Esophagus (tissue), 2 donors: Measurements from ENCODE around the gene ITGA4. TPM values are rescaled to one million over a fixed set of nuclear protein-coding genes. Genes with fewer than 3 reads are reported as not detected.

Source experiments
- H3K27ac ChIP-seq, 2 donors: one replicate each; pipeline ENCODE4 v1.5.1; 2013; ENCODE audit warnings: low read depth in 2 of 2, mild to moderate bottlenecking in 2 of 2, inconsistent platforms in 1 of 2, low read length in 1 of 2, moderate library complexity in 1 of 2
- H3K27me3 ChIP-seq, 2 donors: one replicate each; pipeline ENCODE4 v1.6.1; 2013; ENCODE audit warnings: low read length in 2 of 2, control low read depth in 1 of 2, mild to moderate bottlenecking in 1 of 2; ENCODE audit not compliant: insufficient read depth in 2 of 2, control insufficient read depth in 1 of 2
- H3K36me3 ChIP-seq, 2 donors: one replicate each; pipeline ENCODE4 v1.6.1; 2013; ENCODE audit warnings: low read length in 1 of 2; ENCODE audit not compliant: control insufficient read depth in 2 of 2, insufficient read depth in 2 of 2
- H3K4me1 ChIP-seq, 2 donors: one replicate each; pipeline ENCODE4 v1.6.1; 2013; ENCODE audit warnings: low read length in 1 of 2; ENCODE audit not compliant: control insufficient read depth in 2 of 2, insufficient read depth in 2 of 2
- H3K4me3 ChIP-seq, 2 donors: one replicate each; pipeline ENCODE4 v1.5.1; 2013; ENCODE audit warnings: low read length in 2 of 2, mild to moderate bottlenecking in 2 of 2, low read depth in 1 of 2, moderate library complexity in 1 of 2
- H3K9me3 ChIP-seq, 2 donors: one replicate each; pipeline ENCODE4 v1.6.1; 2013; ENCODE audit warnings: mild to moderate bottlenecking in 2 of 2, low read depth in 1 of 2, low read length in 1 of 2, moderate library complexity in 1 of 2; ENCODE audit not compliant: control insufficient read depth in 2 of 2, insufficient read depth in 1 of 2
- WGBS, 2 donors: extraction: QIAGEN DNeasy Blood & Tissue Kit; methylation state at CpG; one replicate each; pipeline ENCODE4 v1.1.7; 2013; 5-methylcytosine and 5-hydroxymethylcytosine counted together
- polyA plus RNA-seq, 2 donors: library from polyadenylated mRNA; stranded (reverse); fragments of 200-250 nt; gene quantifications; one replicate each; pipeline ENCODE4 v1.2.3, GENCODE V29; 2013
- donor health status: healthy with polysubstance abuse.
- donor health status: Bipolar disorder and iron deficiency.

The ITGA4 gene
- polyA plus RNA-seq, 2 donors: 0.22 to 0.45 TPM

GRCh38 chr2:181466661-181467576, 9.7 kb downstream of the ITGA4 start:
- WGBS, 2 donors: 49 to 50% methylated on average over 4 of the region's 4 CpGs
- H3K9me3 ChIP-seq: no peaks in the 10 kb centered on the region

GRCh38 chr2:181467966-181468707, 11.0 kb downstream of the ITGA4 start:
- WGBS, 2 donors: 69 to 77% methylated on average over 3 of the region's 3 CpGs
- H3K36me3 ChIP-seq: no peaks in the 10 kb centered on the region
- no peak overlapping the region for H3K4me3 ChIP-seq
- no peak overlapping the region for H3K27ac ChIP-seq
- H3K9me3 ChIP-seq: no peaks in the 10 kb centered on the region
- no peaks in the 10 kb centered on the region for H3K27me3 ChIP-seq
- H3K4me1 ChIP-seq: no peaks in the 10 kb centered on the region

More at GRCh38 chr2:181466661-181467576, 9.7 kb downstream of the ITGA4 start:
- Histone ChIP-seq H3K4me1 (no peaks in the 10 kb centered on the region), H3K4me3 (no peak overlapping the region), H3K27me3 (no peaks in the 10 kb centered on the region), H3K27ac (no peak overlapping the region), H3K36me3 (no peaks in the 10 kb centered on the region)

GRCh38 chr2:181468811-181469210, 11.6 kb downstream of the ITGA4 start:
- no peaks in the 10 kb centered on the region for H3K27me3 ChIP-seq
- WGBS, 2 donors: 47 to 62% methylated on average over 1 of the region's 1 CpG
- H3K36me3 ChIP-seq: no peaks in the 10 kb centered on the region
- H3K9me3 ChIP-seq: no peaks in the 10 kb centered on the region
- no peaks in the 10 kb centered on the region for H3K4me1 ChIP-seq
- no peak overlapping the region for H3K4me3 ChIP-seq
- H3K27ac ChIP-seq: no peak overlapping the region

GRCh38 chr2:181471226-181471625, 14.0 kb downstream of the ITGA4 start:
- Histone ChIP-seq H3K9me3 (no peaks in the 10 kb centered on the region), H3K4me3 (no peak overlapping the region), H3K4me1 (no peaks in the 10 kb centered on the region), H3K36me3 (no peaks in the 10 kb centered on the region), H3K27me3 (no peaks in the 10 kb centered on the region), H3K27ac (no peak overlapping the region)
- WGBS, 2 donors: 62 to 66% methylated on average over 3 of the region's 3 CpGs

- H3K27me3 ChIP-seq: no peaks in the 10 kb centered on the region
- H3K4me1 ChIP-seq: no peaks in the 10 kb centered on the region
- no peaks in the 10 kb centered on the region for H3K9me3 ChIP-seq
- H3K27ac ChIP-seq: no peak overlapping the region
- no peaks in the 10 kb centered on the region for H3K36me3 ChIP-seq
- H3K4me3 ChIP-seq: no peak overlapping the region
Observed at GRCh38 chr2:181471783-181472182, 14.6 kb downstream of the ITGA4 start.

- WGBS, 2 donors: 85 to 88% methylated on average over 6 of the region's 6 CpGs
- Histone ChIP-seq H3K27ac (no peak overlapping the region), H3K4me1 (no peaks in the 10 kb centered on the region)
Observed at GRCh38 chr2:181472990-181473389, 15.8 kb downstream of the ITGA4 start.

GRCh38 chr2:181474222-181474881, 17.2 kb downstream of the ITGA4 start:
- Histone ChIP-seq H3K36me3 (no peaks in the 10 kb centered on the region), H3K27me3 (no peaks in the 10 kb centered on the region), H3K4me3 (no peak overlapping the region), H3K9me3 (no peaks in the 10 kb centered on the region), H3K4me1 (no peaks in the 10 kb centered on the region), H3K27ac (no peak overlapping the region)
- 52 to 59% methylated on average over 3 of the region's 3 CpGs for WGBS, 2 donors

More at GRCh38 chr2:181472990-181473389, 15.8 kb downstream of the ITGA4 start:
- no peaks in the 10 kb centered on the region for H3K36me3 ChIP-seq
- no peak overlapping the region for H3K4me3 ChIP-seq
- no peaks in the 10 kb centered on the region for H3K9me3 ChIP-seq
- no peaks in the 10 kb centered on the region for H3K27me3 ChIP-seq

- no peaks in the 10 kb centered on the region for H3K27me3 ChIP-seq
- H3K4me3 ChIP-seq: no peak overlapping the region
- WGBS, 2 donors: 82% methylated on average over 2 of the region's 2 CpGs
- H3K36me3 ChIP-seq: peaks cover 0 to 4% of the 10 kb centered on the region in 2 donors
- H3K4me1 ChIP-seq: no peaks in the 10 kb centered on the region
- no peak overlapping the region for H3K27ac ChIP-seq
- H3K9me3 ChIP-seq: no peaks in the 10 kb centered on the region
Observed at GRCh38 chr2:181483211-181483610, 26.0 kb downstream of the ITGA4 start.

- no peaks in the 10 kb centered on the region for H3K27me3 ChIP-seq
- no peak overlapping the region for H3K27ac ChIP-seq
- no peak overlapping the region for H3K4me3 ChIP-seq
- H3K36me3 ChIP-seq: peaks cover 0 to 4% of the 10 kb centered on the region in 2 donors
- H3K4me1 ChIP-seq: no peaks in the 10 kb centered on the region
- no peaks in the 10 kb centered on the region for H3K9me3 ChIP-seq
- WGBS, 2 donors: 49 to 85% methylated on average over 1 of the region's 1 CpG
Observed at GRCh38 chr2:181483876-181484275, 26.7 kb downstream of the ITGA4 start.
